OCI-LY7 (cell line): ENCODE measurements around the gene KRTAP10-9. TPM values are rescaled to one million over a fixed set of nuclear protein-coding genes. Genes with fewer than 3 reads are reported as not detected.

Source experiments
- BruUV-seq: library from RNA; stranded (reverse); fragments of 400-500 nt; replicated peaks from 2 replicates; lab custom pipeline; 2021; lab: Mats Ljungman, UMichigan
- CTCF ChIA-PET: fragments of 300-600 bp; sonication (Branson Sonifier 250); formaldehyde crosslinking; loops from one replicate; lab custom pipeline; 2022; ENCODE audit warnings: antibody characterized with exemption; ENCODE audit not compliant: unreplicated experiment; lab: Charles Lee
- POLR2A ChIA-PET: fragments of 300-600 bp; sonication (Branson Sonifier 250); formaldehyde crosslinking; loops from one replicate; lab custom pipeline; 2022; ENCODE audit warnings: antibody characterized with exemption; lab: Charles Lee
- DNase-seq: peaks from one replicate; pipeline ENCODE4 v3.0.0-alpha.2; 2015; ENCODE audit warnings: low spot score
- H2AFZ ChIP-seq: fragments of 200-600 bp; sonication (generic), shearing (Covaris generic); 2 replicates; pipeline ENCODE4 v1.6.1; 2014; ENCODE audit warnings: mild to moderate bottlenecking, antibody characterized with exemption, low read length, moderate library complexity
- H3K27ac ChIP-seq: fragments of 200-600 bp; sonication (generic); 2 replicates; pipeline ENCODE4 v1.5.1; 2014; ENCODE audit warnings: mixed run types, low read depth, mild to moderate bottlenecking, moderate library complexity, low read length, inconsistent platforms; ENCODE audit not compliant: poor library complexity, severe bottlenecking
- H3K36me3 ChIP-seq: fragments of 200-600 bp; sonication (generic); 2 replicates; pipeline ENCODE4 v1.6.1; 2014; ENCODE audit warnings: mild to moderate bottlenecking, antibody characterized with exemption, low read length, moderate library complexity, mixed read lengths; ENCODE audit not compliant: insufficient read depth
- H3K4me1 ChIP-seq: fragments of 200-600 bp; sonication (generic); 2 replicates; pipeline ENCODE4 v1.5.1; 2014; ENCODE audit warnings: mild to moderate bottlenecking, low read length; ENCODE audit not compliant: insufficient read depth, poor library complexity, severe bottlenecking
- H3K4me2 ChIP-seq: fragments of 200-600 bp; sonication (generic); 2 replicates; pipeline ENCODE4 v1.6.1; 2014; ENCODE audit warnings: mild to moderate bottlenecking, low read length
- H3K4me3 ChIP-seq: fragments of 200-600 bp; sonication (generic); 2 replicates; pipeline ENCODE4 v1.5.1; 2014; ENCODE audit warnings: mild to moderate bottlenecking, low read depth, low read length; ENCODE audit not compliant: poor library complexity, severe bottlenecking
- H3K79me2 ChIP-seq: fragments of 200-600 bp; sonication (generic); 2 replicates; pipeline ENCODE4 v1.6.1; 2016; ENCODE audit warnings: low read depth, mild to moderate bottlenecking, low read length, moderate library complexity, mixed read lengths; ENCODE audit not compliant: insufficient read depth
- H3K9me2 ChIP-seq: fragments of 200-600 bp; sonication (generic); 2 replicates; pipeline ENCODE4 v1.6.1; 2016; ENCODE audit warnings: mild to moderate bottlenecking, low read length, mixed read lengths; ENCODE audit not compliant: insufficient read depth
- H3K9me3 ChIP-seq: fragments of 200-600 bp; sonication (generic); 2 replicates; pipeline ENCODE4 v1.6.1; 2014; ENCODE audit warnings: mild to moderate bottlenecking, mixed run types, low read length, mixed read lengths
- H4K20me1 ChIP-seq: fragments of 200-600 bp; sonication (generic); 2 replicates; pipeline ENCODE4 v1.6.1; 2014; ENCODE audit warnings: mild to moderate bottlenecking, antibody characterized with exemption, low read length, moderate library complexity, mixed read lengths; ENCODE audit not compliant: insufficient read depth
- EZH2phosphoT487 ChIP-seq: fragments of 200-600 bp; sonication (generic); IDR thresholded peaks from 2 replicates; pipeline ENCODE4 v1.6.1; 2018; ENCODE audit warnings: low read depth, borderline replicate concordance, mild to moderate bottlenecking, mixed run types, antibody characterized with exemption, low read length, moderate library complexity, mixed read lengths
- intact Hi-C: fragments of 100-400 bp; cut with micrococcal nuclease; formaldehyde crosslinking; loops from one replicate; pipeline ENCODE4 v1.10.0; 2022; ENCODE audit not compliant: unreplicated experiment
- total RNA-seq, 2 experiments: library from RNA; depleted of rRNA in 1 of 2; stranded (reverse); fragments of >200 nt in 1 of 2; shearing (Covaris generic) in 1 of 2; gene quantifications; 2 replicates each; pipeline ENCODE4 v1.2.3, GENCODE V29; 2014 to 2022
- TF ChIP-seq, protein P1 (sequence below): fragments of 200-600 bp; sonication (generic); conservative IDR thresholded peaks from 2 replicates; pipeline ENCODE4 v1.5.1; 2014; ENCODE audit warnings: mild to moderate bottlenecking, antibody characterized with exemption, low read length, moderate library complexity, mixed read lengths

The KRTAP10-9 gene
- total RNA-seq, 2 experiments from 2014 or later: not detected

DNA sequence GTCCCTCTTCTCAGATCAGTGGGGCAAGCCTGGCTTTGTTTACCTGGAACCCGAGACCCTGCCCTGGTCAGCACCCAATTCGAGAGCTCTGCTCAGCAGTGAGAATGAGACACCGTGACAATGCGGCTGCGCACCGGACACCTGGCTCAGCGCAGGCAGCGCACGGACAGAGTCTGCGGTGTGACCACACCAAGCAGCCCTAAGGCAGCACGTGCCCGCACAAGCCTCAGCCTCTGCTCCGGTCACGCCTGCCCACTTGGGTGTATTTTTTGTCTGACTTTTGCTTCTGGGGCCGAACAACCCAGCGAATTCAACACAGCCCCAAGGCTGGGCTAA is 10.3 kb upstream of the KRTAP10-9 start:
- ChIA-PET POLR2A (no interaction called here), CTCF (no interaction called here)
- H3K4me2 ChIP-seq: no peak overlapping the region
- peaks cover 12% of the 10 kb centered on the region for H3K4me1 ChIP-seq
- intact Hi-C loops: no loop called here
- no peak for DNase-seq
- H2AFZ ChIP-seq: no peak overlapping the region
- no peak overlapping the region for H3K27ac ChIP-seq
- TF ChIP-seq, protein P1, sequence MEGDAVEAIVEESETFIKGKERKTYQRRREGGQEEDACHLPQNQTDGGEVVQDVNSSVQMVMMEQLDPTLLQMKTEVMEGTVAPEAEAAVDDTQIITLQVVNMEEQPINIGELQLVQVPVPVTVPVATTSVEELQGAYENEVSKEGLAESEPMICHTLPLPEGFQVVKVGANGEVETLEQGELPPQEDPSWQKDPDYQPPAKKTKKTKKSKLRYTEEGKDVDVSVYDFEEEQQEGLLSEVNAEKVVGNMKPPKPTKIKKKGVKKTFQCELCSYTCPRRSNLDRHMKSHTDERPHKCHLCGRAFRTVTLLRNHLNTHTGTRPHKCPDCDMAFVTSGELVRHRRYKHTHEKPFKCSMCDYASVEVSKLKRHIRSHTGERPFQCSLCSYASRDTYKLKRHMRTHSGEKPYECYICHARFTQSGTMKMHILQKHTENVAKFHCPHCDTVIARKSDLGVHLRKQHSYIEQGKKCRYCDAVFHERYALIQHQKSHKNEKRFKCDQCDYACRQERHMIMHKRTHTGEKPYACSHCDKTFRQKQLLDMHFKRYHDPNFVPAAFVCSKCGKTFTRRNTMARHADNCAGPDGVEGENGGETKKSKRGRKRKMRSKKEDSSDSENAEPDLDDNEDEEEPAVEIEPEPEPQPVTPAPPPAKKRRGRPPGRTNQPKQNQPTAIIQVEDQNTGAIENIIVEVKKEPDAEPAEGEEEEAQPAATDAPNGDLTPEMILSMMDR: no peak
- no peak for TF ChIP-seq EZH2phosphoT487
- BruUV-seq: no TSS peak
- H3K9me2 ChIP-seq: no peaks in the 10 kb centered on the region
- no peaks in the 10 kb centered on the region for H3K36me3 ChIP-seq
- H4K20me1 ChIP-seq: no peaks in the 10 kb centered on the region
- no peak overlapping the region for H3K4me3 ChIP-seq
- no peaks in the 10 kb centered on the region for H3K79me2 ChIP-seq
- peaks cover 13% of the 10 kb centered on the region; the same call in 1 of the 2 replicates for H3K9me3 ChIP-seq

DNA sequence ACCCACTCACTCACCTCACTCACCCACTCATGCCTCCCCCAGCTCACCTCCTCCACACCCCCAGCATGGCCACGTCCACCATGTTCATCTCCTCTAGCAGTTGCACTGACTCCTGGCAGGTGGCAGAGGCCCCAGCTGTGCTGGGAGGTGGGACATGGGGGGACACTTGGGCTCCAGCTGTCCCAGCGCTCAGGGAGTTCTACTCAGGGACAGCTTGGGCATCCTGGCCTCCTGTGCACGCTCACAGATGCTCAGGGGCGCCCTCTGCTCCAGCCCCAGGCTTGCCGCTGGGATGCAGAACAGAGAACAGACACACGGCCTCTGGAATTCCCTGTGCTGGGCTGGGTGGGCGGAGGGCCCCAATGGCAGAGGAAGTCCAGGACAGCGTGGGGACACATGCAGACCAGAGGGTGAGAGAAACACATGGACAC is 9.8 kb upstream of the KRTAP10-9 start:
- ChIA-PET CTCF (no interaction called here), POLR2A (no interaction called here)
- Histone ChIP-seq H3K79me2 (no peaks in the 10 kb centered on the region), H3K4me1 (peaks cover 12% of the 10 kb centered on the region), H4K20me1 (no peaks in the 10 kb centered on the region), H3K36me3 (no peaks in the 10 kb centered on the region), H3K4me3 (no peak overlapping the region), H3K4me2 (no peak overlapping the region), H3K9me3 (peaks cover 13% of the 10 kb centered on the region; the same call in 1 of the 2 replicates), H3K27ac (no peak overlapping the region), H2AFZ (no peak overlapping the region), H3K9me2 (no peaks in the 10 kb centered on the region)
- DNase-seq: no peak
- intact Hi-C loops: no loop called here
- TF ChIP-seq, protein P1: no peak
- TF ChIP-seq EZH2phosphoT487: no peak
- BruUV-seq: no TSS peak

DNA sequence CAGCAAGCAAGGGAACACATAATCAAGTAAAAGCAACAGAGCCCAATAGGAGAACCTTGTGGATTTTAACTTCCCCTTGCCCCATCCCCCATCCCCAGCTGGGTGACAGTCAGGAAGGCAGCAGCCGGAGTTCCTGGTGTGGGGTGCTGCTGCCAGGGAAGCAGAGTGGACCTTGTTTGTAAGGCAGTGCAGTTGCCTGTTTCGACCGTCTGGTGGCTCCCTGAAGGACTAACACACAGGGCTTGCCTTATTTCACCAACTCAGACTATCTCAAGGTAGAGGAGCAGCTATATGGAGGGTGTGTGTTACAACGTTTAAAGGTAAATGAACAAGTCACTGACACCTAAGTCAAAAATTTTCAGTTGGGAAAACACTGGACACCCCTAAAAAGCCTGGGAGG is 8.4 kb upstream of the KRTAP10-9 start:
- no peak overlapping the region for H3K27ac ChIP-seq
- H3K36me3 ChIP-seq: no peaks in the 10 kb centered on the region
- no peak for TF ChIP-seq EZH2phosphoT487
- TF ChIP-seq, protein P1: no peak
- ChIA-PET POLR2A (interaction anchor here (1.2 kb wide), 1 partner anchor 980 kb away, joined by 6 read pairs; no protein-coding TSS in a partner anchor), CTCF (no interaction called here)
- intact Hi-C loops: no loop called here
- H4K20me1 ChIP-seq: no peaks in the 10 kb centered on the region
- peaks cover 19% of the 10 kb centered on the region for H3K9me3 ChIP-seq
- no peak overlapping the region for H3K4me3 ChIP-seq
- H3K4me1 ChIP-seq: peaks cover 12% of the 10 kb centered on the region
- no peaks in the 10 kb centered on the region for H3K79me2 ChIP-seq
- peak overlapping the region; percentile 62 for H2AFZ ChIP-seq
- no TSS peak for BruUV-seq
- no peaks in the 10 kb centered on the region for H3K9me2 ChIP-seq
- peak; percentile 5 for DNase-seq
- H3K4me2 ChIP-seq: 0 out of 2 replicates have a peak overlapping the region, but pooled peaks have one; percentile 6
